ENCODE results near the gene FXYD6. TPM values are rescaled to one million over a fixed set of nuclear protein-coding genes. Genes with fewer than 3 reads are reported as not detected.

Gene FXYD6
- total and polyA plus RNA-seq, 2 of the 8 experiments (the other 6 are each of a cell fraction or from before 2014, with no cell fraction given), result 44.6 to 117 TPM

GRCh38 chr11:117891362-117891761, 14.9 kb upstream of the FXYD6 start (continued):
- TF ChIP-seq TAF1 (IDR thresholded peaks at IDR 0.05; ENCODE audit: low read depth, low read length) (no peak), SAP30 (IDR thresholded peaks at IDR 0.05; ENCODE audit: insufficient read depth, insufficient replicate concordance, low read length) (no peak), ATF2 (IDR thresholded peaks at IDR 0.05; ENCODE audit: low read length) (no peak), SIX5 (IDR thresholded peaks at IDR 0.05; ENCODE audit: low read depth, low read length) (no peak), TBP (IDR thresholded peaks at IDR 0.05; ENCODE audit: low read depth, low read length) (no peak), GABPA (IDR thresholded peaks at IDR 0.05; ENCODE audit: borderline replicate concordance, insufficient read depth, low read length) (no peak), SP1 (IDR thresholded peaks at IDR 0.05; ENCODE audit: low read depth, low read length) (no peak)
